Femur (tissue), 1 donor: ENCODE data around the gene ZNF677.
A peak's percentile ranks its signal among the peaks of the same experiment; 100 is the strongest.
"Not testable (repeated sequence)": the region's sequence is repeated elsewhere in the genome, so short reads cannot be mapped to it uniquely, and the experiment has no call there.

Experiments
- DNase-seq: peaks from one replicate; pipeline ENCODE4 v3.0.0-alpha.2; 2017

The ZNF677 gene

DNA sequence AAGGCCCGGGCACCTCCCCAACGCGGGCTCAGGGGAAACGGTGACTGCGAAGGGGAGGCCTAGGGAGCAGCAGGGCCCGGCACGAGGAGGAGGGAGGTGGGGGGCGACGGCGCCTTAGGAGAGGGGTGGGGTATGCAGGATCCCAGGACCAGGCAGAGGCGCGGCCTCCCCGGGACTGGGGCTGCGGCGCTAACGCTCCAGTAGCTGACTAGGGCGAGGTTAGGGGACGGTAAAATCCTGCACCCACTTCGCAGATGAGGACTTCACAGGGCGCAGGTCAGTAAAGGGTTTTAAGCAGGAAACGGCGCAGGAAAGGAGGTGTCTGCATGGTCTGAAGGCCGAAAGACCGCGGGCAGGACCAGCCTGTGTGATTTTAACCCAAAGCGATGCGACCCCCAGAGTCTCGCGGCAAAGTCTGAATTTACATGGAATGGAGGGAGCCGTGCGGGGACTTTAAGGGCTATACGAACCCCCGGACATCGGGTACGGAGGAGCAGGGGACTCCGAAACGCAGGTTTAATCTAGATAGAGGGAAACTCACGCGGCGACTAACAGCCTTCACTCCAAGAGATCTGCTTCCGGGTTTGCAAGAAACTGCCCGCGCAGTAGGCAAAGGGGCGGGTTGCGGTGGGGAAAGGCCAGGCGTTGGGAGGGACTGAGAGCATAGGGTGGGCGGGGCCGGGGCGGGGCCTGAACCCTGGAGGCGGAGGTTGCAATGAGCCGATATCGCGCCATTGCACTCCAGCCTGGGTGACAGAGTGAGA is 61.7 kb downstream of the ZNF677 start, which contains the start of gene ZNF665:
Gene ZNF665 (minus strand): TSS at position 588 of the 764 bp plus-strand sequence. CDS start 10,460 bp downstream, outside the sequence.
- DNase-seq, result peak; percentile 94

DNA sequence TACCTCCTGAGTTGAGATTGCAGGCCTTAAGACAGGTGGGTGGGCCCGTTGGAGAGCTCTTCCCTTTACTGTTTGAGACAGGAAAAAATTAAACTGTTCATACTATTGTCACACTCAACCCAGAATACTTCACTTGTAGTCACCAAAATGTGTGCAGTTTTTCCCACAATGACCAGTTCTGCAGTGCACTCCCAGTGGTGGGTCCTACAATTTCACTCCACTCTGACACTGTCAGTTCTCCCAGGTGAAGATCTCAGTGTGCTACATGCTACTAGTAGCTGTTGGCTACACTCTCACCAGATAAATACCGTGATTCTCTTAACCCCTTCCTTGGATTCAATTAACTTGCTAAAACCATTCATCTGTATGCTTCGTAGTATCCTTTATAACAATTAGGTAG is 64.4 kb downstream of the ZNF677 start:
- no peak for DNase-seq

DNA sequence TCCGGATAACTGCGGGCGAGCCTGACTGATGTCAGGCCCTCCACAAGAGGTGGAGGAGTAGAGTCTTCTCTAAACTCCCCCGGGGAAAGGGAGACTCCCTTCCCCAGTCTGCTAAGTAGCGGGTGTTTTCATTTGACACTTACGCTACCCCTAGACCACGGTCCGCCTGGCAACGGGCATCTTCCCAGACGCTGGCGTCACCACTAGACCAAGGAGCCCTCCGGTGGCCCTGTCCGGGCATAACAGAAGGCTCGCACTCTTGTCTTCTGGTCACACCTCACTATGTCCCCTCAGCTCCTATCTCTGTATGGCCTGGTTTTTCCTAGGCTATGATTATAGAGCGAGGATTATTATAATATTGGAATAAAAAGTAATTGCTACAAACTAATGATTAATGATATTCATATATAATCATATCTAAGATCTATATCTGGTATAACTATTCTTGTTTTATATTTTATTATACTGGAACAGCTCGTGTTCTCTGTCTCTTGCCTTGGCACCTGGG is 64.9 kb downstream of the ZNF677 start:
- DNase-seq, result not testable (repeated sequence)
